Neural progenitor cell (in vitro differentiated cells): ENCODE measurements around the gene SH2D4B. TPM values are rescaled to one million over a fixed set of nuclear protein-coding genes. Genes with fewer than 3 reads are reported as not detected.

Experiments used
- DNase-seq: peaks from one replicate; pipeline ENCODE4 v3.0.0-alpha.2; 2016; ENCODE audit warnings: low spot score
- H2AFZ ChIP-seq: fragments of 200-600 bp; sonication (generic); replicated peaks from 2 replicates; pipeline ENCODE4 v1.6.1; 2016; ENCODE audit warnings: antibody characterized with exemption
- H3F3A ChIP-seq: fragments of 200-600 bp; sonication (generic); 2 replicates; pipeline ENCODE4 v1.6.1; 2016; ENCODE audit warnings: antibody characterized with exemption, low read depth
- H3K27ac ChIP-seq: fragments of 200-600 bp; sonication (generic); 2 replicates; pipeline ENCODE4 v1.5.1; 2016; ENCODE audit warnings: mild to moderate bottlenecking
- H3K27me3 ChIP-seq: fragments of 200-600 bp; sonication (generic); 2 replicates; pipeline ENCODE4 v1.6.1; 2016; ENCODE audit warnings: mild to moderate bottlenecking, moderate library complexity
- H3K36me3 ChIP-seq: fragments of 200-600 bp; sonication (generic); 2 replicates; pipeline ENCODE4 v1.5.1; 2016
- H3K4me1 ChIP-seq: fragments of 200-600 bp; sonication (generic); 2 replicates; pipeline ENCODE4 v1.6.1; 2016; ENCODE audit warnings: mixed run types
- H3K4me2 ChIP-seq: fragments of 200-600 bp; sonication (generic); 2 replicates; pipeline ENCODE4 v1.6.1; 2016
- H3K4me3 ChIP-seq: fragments of 200-600 bp; sonication (generic); 2 replicates; pipeline ENCODE4 v1.5.1; 2016
- H3K79me2 ChIP-seq: fragments of 200-600 bp; sonication (generic); 2 replicates; pipeline ENCODE4 v1.6.1; 2016; ENCODE audit warnings: low read depth
- H3K9ac ChIP-seq: fragments of 200-600 bp; sonication (generic); 2 replicates; pipeline ENCODE4 v1.6.1; 2016
- H3K9me3 ChIP-seq: fragments of 200-600 bp; sonication (generic); 2 replicates; pipeline ENCODE4 v1.5.1; 2016; ENCODE audit warnings: low read depth
- H4K20me1 ChIP-seq: fragments of 200-600 bp; sonication (generic); 2 replicates; pipeline ENCODE4 v1.6.1; 2016; ENCODE audit warnings: low read depth
- H3K27ac Mint-ChIP-seq: 3 replicates; pipeline ENCODE4 v1.8.0; 2021; ENCODE audit warnings: mixed read lengths
- H3K27me3 Mint-ChIP-seq: 2 replicates; pipeline ENCODE4 v1.8.0; 2022; ENCODE audit warnings: low read depth, mild to moderate bottlenecking, inconsistent platforms, moderate library complexity, mixed read lengths; ENCODE audit not compliant: insufficient read depth
- H3K36me3 Mint-ChIP-seq: 3 replicates; pipeline ENCODE4 v1.8.0; 2021; ENCODE audit warnings: mixed read lengths
- H3K4me1 Mint-ChIP-seq: 3 replicates; pipeline ENCODE4 v1.8.0; 2021; ENCODE audit warnings: mixed read lengths
- H3K4me3 Mint-ChIP-seq: 3 replicates; pipeline ENCODE4 v1.8.0; 2021; ENCODE audit warnings: mild to moderate bottlenecking, moderate library complexity, mixed read lengths
- H3K9me3 Mint-ChIP-seq: 3 replicates; pipeline ENCODE4 v1.8.0; 2020; ENCODE audit warnings: mixed read lengths
- EZH2 ChIP-seq: fragments of 200-600 bp; sonication (generic); IDR thresholded peaks from 2 replicates; pipeline ENCODE4 v1.6.1; 2017; ENCODE audit warnings: antibody characterized with exemption, mild to moderate bottlenecking, moderate library complexity
- EZH2phosphoT487 ChIP-seq: fragments of 200-600 bp; sonication (generic); IDR thresholded peaks from 2 replicates; pipeline ENCODE4 v1.6.1; 2017; ENCODE audit warnings: antibody characterized with exemption
- total RNA-seq: library from RNA; depleted of rRNA; stranded (reverse); fragments of >200 nt; gene quantifications from 2 replicates; pipeline ENCODE4 v1.2.3, GENCODE V29; 2015; ENCODE audit warnings: low replicate concordance
- TF ChIP-seq, protein P1 (sequence below): fragments of 200-600 bp; sonication (generic); IDR thresholded peaks from 2 replicates; pipeline ENCODE4 v1.5.1; 2017; ENCODE audit warnings: antibody characterized with exemption, mild to moderate bottlenecking

SH2D4B gene
- total RNA-seq, 1 donor from 2014 or later, result 0.11 TPM

DNA sequence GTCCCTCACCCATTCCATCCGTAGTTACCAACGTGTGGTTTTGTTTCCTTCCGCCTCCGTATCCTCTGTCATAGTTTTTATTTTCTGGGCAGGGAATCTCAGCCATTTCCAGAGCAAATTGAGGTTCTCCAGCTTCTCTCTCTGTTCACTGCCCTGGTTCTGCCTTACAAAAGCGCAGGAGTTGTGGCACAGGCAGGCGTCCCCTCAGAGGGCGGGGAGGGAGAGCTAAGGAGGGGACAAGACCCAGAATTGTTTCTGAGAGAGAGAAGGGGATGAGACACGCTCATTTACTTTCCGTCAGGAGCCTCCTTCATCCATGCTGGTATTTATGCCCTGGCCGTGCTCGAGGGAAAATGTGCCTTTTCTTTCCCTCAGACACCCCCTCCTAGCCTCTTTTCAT lies 71.0 kb downstream of the SH2D4B start:
- H3K4me1 Mint-ChIP-seq, result peaks cover 9% of the 10 kb centered on the region
- H3K79me2 ChIP-seq, result no peaks in the 10 kb centered on the region
- no peak for DNase-seq
- H3K36me3 Mint-ChIP-seq, result no peaks in the 10 kb centered on the region
- H4K20me1 ChIP-seq, result no peaks in the 10 kb centered on the region
- H3K4me3 ChIP-seq, result no peak overlapping the region
- H3K9ac ChIP-seq, result no peak overlapping the region
- H3K36me3 ChIP-seq, result no peaks in the 10 kb centered on the region
- TF ChIP-seq EZH2 (no peak), EZH2phosphoT487 (no peak)
- TF ChIP-seq, protein P1, sequence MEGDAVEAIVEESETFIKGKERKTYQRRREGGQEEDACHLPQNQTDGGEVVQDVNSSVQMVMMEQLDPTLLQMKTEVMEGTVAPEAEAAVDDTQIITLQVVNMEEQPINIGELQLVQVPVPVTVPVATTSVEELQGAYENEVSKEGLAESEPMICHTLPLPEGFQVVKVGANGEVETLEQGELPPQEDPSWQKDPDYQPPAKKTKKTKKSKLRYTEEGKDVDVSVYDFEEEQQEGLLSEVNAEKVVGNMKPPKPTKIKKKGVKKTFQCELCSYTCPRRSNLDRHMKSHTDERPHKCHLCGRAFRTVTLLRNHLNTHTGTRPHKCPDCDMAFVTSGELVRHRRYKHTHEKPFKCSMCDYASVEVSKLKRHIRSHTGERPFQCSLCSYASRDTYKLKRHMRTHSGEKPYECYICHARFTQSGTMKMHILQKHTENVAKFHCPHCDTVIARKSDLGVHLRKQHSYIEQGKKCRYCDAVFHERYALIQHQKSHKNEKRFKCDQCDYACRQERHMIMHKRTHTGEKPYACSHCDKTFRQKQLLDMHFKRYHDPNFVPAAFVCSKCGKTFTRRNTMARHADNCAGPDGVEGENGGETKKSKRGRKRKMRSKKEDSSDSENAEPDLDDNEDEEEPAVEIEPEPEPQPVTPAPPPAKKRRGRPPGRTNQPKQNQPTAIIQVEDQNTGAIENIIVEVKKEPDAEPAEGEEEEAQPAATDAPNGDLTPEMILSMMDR, result no peak
- H3K9me3 ChIP-seq, result no peaks in the 10 kb centered on the region
- peaks cover 3% of the 10 kb centered on the region for H3K27me3 Mint-ChIP-seq
- H3K27ac Mint-ChIP-seq, result peak overlapping the region; percentile 35
- no peaks in the 10 kb centered on the region for H3K27me3 ChIP-seq
- H3K4me1 ChIP-seq, result no peaks in the 10 kb centered on the region
- no peak overlapping the region for H2AFZ ChIP-seq
- no peak overlapping the region for H3K27ac ChIP-seq
- H3K4me2 ChIP-seq, result no peak overlapping the region
- no peaks in the 10 kb centered on the region for H3F3A ChIP-seq
- no peak overlapping the region for H3K4me3 Mint-ChIP-seq
- no peaks in the 10 kb centered on the region for H3K9me3 Mint-ChIP-seq

DNA sequence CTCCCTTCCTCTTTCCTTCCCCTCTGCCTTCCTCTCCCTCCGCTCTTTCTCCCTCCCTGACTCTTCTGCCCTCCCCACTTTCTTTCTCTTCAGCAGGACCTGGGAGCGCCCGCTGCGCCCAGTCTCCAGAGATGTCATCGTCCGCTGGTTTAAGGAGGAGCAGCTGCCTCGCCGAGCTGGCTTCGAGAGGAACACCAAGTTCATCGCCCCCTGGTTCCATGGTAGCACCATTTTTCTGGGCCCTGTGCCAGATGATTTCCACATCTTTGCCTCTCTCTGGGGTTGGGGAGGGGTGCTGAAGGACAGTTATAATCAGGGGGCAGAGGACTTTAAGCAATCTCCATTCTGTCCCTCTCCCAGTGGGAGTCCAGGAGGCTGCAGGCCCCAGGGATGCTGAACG lies 71.6 kb downstream of the SH2D4B start:
- Histone ChIP-seq H3K9ac (no peak overlapping the region), H3K4me2 (no peak overlapping the region), H3K4me3 (no peak overlapping the region), H3F3A (no peaks in the 10 kb centered on the region), H3K79me2 (no peaks in the 10 kb centered on the region), H3K9me3 (no peaks in the 10 kb centered on the region), H3K27me3 (no peaks in the 10 kb centered on the region), H4K20me1 (no peaks in the 10 kb centered on the region), H3K27ac (no peak overlapping the region), H2AFZ (no peak overlapping the region), H3K36me3 (no peaks in the 10 kb centered on the region), H3K4me1 (no peaks in the 10 kb centered on the region)
- Mint-ChIP-seq H3K9me3 (no peaks in the 10 kb centered on the region), H3K4me3 (no peak overlapping the region), H3K36me3 (no peaks in the 10 kb centered on the region), H3K27me3 (peaks cover 3% of the 10 kb centered on the region), H3K27ac (no peak overlapping the region), H3K4me1 (peaks cover 10% of the 10 kb centered on the region)
- DNase-seq, result no peak
- TF ChIP-seq, protein P1, result no peak
- TF ChIP-seq EZH2 (no peak), EZH2phosphoT487 (no peak)

DNA sequence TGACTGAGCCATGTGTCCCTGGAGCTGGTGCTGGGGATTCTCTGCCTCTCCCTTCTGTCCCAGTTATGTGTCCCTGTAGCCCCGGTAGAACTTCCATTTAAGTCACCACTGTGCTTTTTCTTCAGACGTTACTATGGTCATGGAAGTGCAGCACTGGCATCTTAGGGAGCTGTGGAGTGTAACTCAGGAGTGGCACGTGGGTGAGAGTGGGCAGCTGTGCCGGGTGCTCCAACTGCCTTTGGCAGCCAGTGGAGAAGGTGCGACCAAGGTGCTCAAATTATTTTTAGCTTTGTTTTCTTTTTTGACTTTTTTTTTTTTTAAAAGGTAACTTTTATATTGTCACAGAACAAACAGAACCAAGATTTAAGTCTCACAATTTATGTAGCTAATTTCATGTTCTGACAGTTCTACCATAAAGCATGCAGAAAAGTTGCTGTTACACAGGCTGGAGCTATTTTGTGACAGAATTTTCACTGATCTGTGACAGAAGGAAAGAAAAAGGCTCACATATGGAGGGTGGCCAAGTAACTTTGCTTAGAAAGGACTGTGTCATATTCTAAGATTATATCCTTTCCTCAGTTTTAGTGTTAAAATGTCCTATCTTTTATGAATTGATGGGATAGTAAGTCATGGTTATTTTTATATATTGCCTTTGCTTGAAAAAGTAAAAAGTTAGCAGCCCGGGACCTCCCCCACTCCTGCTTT lies 73.9 kb downstream of the SH2D4B start:
- Mint-ChIP-seq H3K27ac (no peak overlapping the region), H3K4me1 (peaks cover 10% of the 10 kb centered on the region), H3K4me3 (no peak overlapping the region), H3K36me3 (no peaks in the 10 kb centered on the region), H3K9me3 (no peaks in the 10 kb centered on the region), H3K27me3 (peaks cover 3% of the 10 kb centered on the region)
- no peak overlapping the region for H3K27ac ChIP-seq
- H3K9me3 ChIP-seq, result no peaks in the 10 kb centered on the region
- H3K4me3 ChIP-seq, result no peak overlapping the region
- DNase-seq, result no peak
- no peaks in the 10 kb centered on the region for H3K36me3 ChIP-seq
- no peaks in the 10 kb centered on the region for H3F3A ChIP-seq
- H3K79me2 ChIP-seq, result no peaks in the 10 kb centered on the region
- H3K4me2 ChIP-seq, result no peak overlapping the region
- no peaks in the 10 kb centered on the region for H4K20me1 ChIP-seq
- no peaks in the 10 kb centered on the region for H3K27me3 ChIP-seq
- no peak overlapping the region for H2AFZ ChIP-seq
- H3K4me1 ChIP-seq, result no peaks in the 10 kb centered on the region
- H3K9ac ChIP-seq, result no peak overlapping the region
- TF ChIP-seq, protein P1, result no peak
- TF ChIP-seq EZH2phosphoT487 (no peak), EZH2 (no peak)
